GM12878 (cell line): ENCODE measurements around the gene PSMD13. TPM values are rescaled to one million over a fixed set of nuclear protein-coding genes. Genes with fewer than 3 reads are reported as not detected.

Experiments
- ATAC-seq: fragments of 200-7000 bp; cut with Tn5 transposase; 3 replicates; pipeline ENCODE4 v1.9.1; 2020; ENCODE audit warnings: mild to moderate bottlenecking, moderate library complexity
- BruUV-seq: library from RNA; stranded (reverse); fragments of 400-500 nt; replicated peaks from 2 replicates; lab custom pipeline; 2021; lab: Mats Ljungman, UMichigan
- CTCF ChIA-PET: fragments of 300-600 bp; sonication (Branson Sonifier 250); formaldehyde crosslinking; extraction: SDS; loops from one replicate; lab custom pipeline; 2021; ENCODE audit warnings: inconsistent platforms; lab: Yijun Ruan, JAX
- POLR2A ChIA-PET: fragments of 350-600 bp; formaldehyde crosslinking; extraction: SDS; loops from one replicate; lab custom pipeline; 2021; ENCODE audit warnings: inconsistent platforms; lab: Charles Lee
- RAD21 ChIA-PET: fragments of 300-600 bp; sonication (Branson Sonifier 250); formaldehyde crosslinking; loops from one replicate; lab custom pipeline; 2023; ENCODE audit warnings: antibody characterized with exemption; ENCODE audit not compliant: unreplicated experiment; lab: Charles Lee
- SMC1A ChIA-PET: fragments of 300-600 bp; sonication (Branson Sonifier 250); formaldehyde crosslinking; loops from one replicate; lab custom pipeline; 2023; ENCODE audit not compliant: unreplicated experiment, uncharacterized antibody; lab: Charles Lee
- DNase-seq: peaks from one replicate; pipeline ENCODE4 v3.0.0-alpha.2; 2011; ENCODE audit warnings: low read depth, low spot score
- FAIRE-seq: peaks from 3 replicates; lab custom pipeline; 2011; peaks lifted over from hg19 to GRCh38; lab: Jason Lieb, UNC
- H2AFZ ChIP-seq: 2 replicates; pipeline ENCODE4 v1.6.0; 2011; ENCODE audit warnings: low read depth, low read length, control low read depth; ENCODE audit not compliant: control insufficient read depth
- H3K27ac ChIP-seq: 2 replicates; pipeline ENCODE4 v1.5.1; 2011; ENCODE audit warnings: control low read depth; ENCODE audit not compliant: control insufficient read depth, insufficient read depth
- H3K27me3 ChIP-seq, 2 experiments: replicated peaks in 1 of 2; 2 replicates each; pipeline versions ENCODE4 v1.6.0 to v1.6.1; 2011; ENCODE audit warnings: low read length in 1 of 2; ENCODE audit not compliant: control insufficient read depth in 2 of 2, insufficient read depth in 2 of 2
- H3K36me3 ChIP-seq, 2 experiments: 2 replicates each; pipeline ENCODE4 v1.5.1; 2011; ENCODE audit warnings: low read length in 1 of 2; ENCODE audit not compliant: control insufficient read depth in 2 of 2, insufficient read depth in 2 of 2
- H3K4me1 ChIP-seq: 2 replicates; pipeline ENCODE4 v1.6.1; 2011; ENCODE audit warnings: mild to moderate bottlenecking, low read length, moderate library complexity, mixed read lengths; ENCODE audit not compliant: control insufficient read depth, insufficient read depth
- H3K4me2 ChIP-seq: 2 replicates; pipeline ENCODE4 v1.6.0; 2011; ENCODE audit warnings: control low read depth; ENCODE audit not compliant: control insufficient read depth, insufficient read depth
- H3K4me3 ChIP-seq: fragments of 200-600 bp; sonication (generic); 2 replicates; pipeline ENCODE4 v1.5.1; 2016
- H3K79me2 ChIP-seq: 2 replicates; pipeline ENCODE4 v1.6.0; 2011; ENCODE audit warnings: low read length; ENCODE audit not compliant: control insufficient read depth, insufficient read depth
- H3K9ac ChIP-seq: 2 replicates; pipeline ENCODE4 v1.8.0; 2011; ENCODE audit warnings: low read length, control low read depth, mixed read lengths; ENCODE audit not compliant: control insufficient read depth, insufficient read depth
- H3K9me3 ChIP-seq: replicated peaks from 3 replicates; pipeline ENCODE4 v1.5.1; 2011; ENCODE audit warnings: mild to moderate bottlenecking, low read length; ENCODE audit not compliant: control insufficient read depth, insufficient read depth
- H4K20me1 ChIP-seq: 2 replicates; pipeline ENCODE4 v1.6.0; 2011; ENCODE audit not compliant: control insufficient read depth, insufficient read depth
- ATF2 ChIP-seq: IDR thresholded peaks from 2 replicates; pipeline ENCODE4 v1.6.1; 2012; ENCODE audit warnings: low read length, inconsistent platforms
- CEBPZ ChIP-seq: fragments of 150-350 bp; IDR thresholded peaks from 2 replicates; pipeline ENCODE4 v1.6.1; 2016; ENCODE audit warnings: low read depth, low read length
- HDAC6 ChIP-seq: fragments of 200-600 bp; sonication (generic); IDR thresholded peaks from one replicate; pipeline ENCODE4 v1.8.0; 2017; ENCODE audit warnings: antibody characterized with exemption; ENCODE audit not compliant: unreplicated experiment
- HSF1 ChIP-seq: fragments of 150-350 bp; IDR thresholded peaks from 2 replicates; pipeline ENCODE4 v1.6.1; 2014; ENCODE audit warnings: mild to moderate bottlenecking, low read depth, low read length
- IRF3 ChIP-seq: fragments of 450-650 bp; IDR thresholded peaks from 2 replicates; pipeline ENCODE4 v1.6.1; 2014; ENCODE audit warnings: mild to moderate bottlenecking
- POLR2A ChIP-seq: IDR thresholded peaks from 2 replicates; pipeline ENCODE4 v1.6.1; 2011; ENCODE audit warnings: low read depth, mild to moderate bottlenecking, low read length
- POLR2AphosphoS5 ChIP-seq: IDR thresholded peaks from 2 replicates; pipeline ENCODE4 v1.6.1; 2011; ENCODE audit warnings: mild to moderate bottlenecking, low read length, inconsistent platforms
- RFX5 ChIP-seq: IDR thresholded peaks from 2 replicates; pipeline ENCODE4 v1.6.1; 2011; ENCODE audit warnings: low read depth, low read length, improper control_type of control experiment
- RUNX3 ChIP-seq: IDR thresholded peaks from 2 replicates; pipeline ENCODE4 v1.6.1; 2012; ENCODE audit warnings: low read length, inconsistent platforms
- WGBS: methylation state at CpG from one replicate; pipeline ENCODE4 v1.1.6; 2016; ENCODE audit warnings: low lambda C conversion rate; ENCODE audit not compliant: insufficient replicate concordance, insufficient coverage; ENCODE audit errors: missing lambda C conversion rate; 5-methylcytosine and 5-hydroxymethylcytosine counted together
- in situ Hi-C: fragments of 300-500 bp; cut with MboI; formaldehyde crosslinking; loops from 9 replicates; pipeline ENCODE4 v1.14.3; 2018; ENCODE audit warnings: mixed read lengths
- intact Hi-C: fragments of 100-400 bp; cut with micrococcal nuclease; formaldehyde crosslinking; loops from one replicate; pipeline ENCODE4 v1.14.2; 2022; ENCODE audit not compliant: unreplicated experiment
- polyA plus RNA-seq, 11 experiments: library from polyadenylated mRNA; depleted of rRNA in 4 of 11; unstranded in 6 of 11; stranded (reverse) in 5 of 11; fragments of >200 nt; fragmentation: Nextera tagmentation in 4 of 11; fragmentation: Illumina TruSeq in 1 of 11; extraction: Ambion mirVana in 4 of 11; extraction: Trizol in 1 of 11; gene quantifications; 1 replicate in 1 of 11; 2 replicates in 10 of 11; pipeline versions ENCODE4 v1.2.1 to v1.2.3, GENCODE V29; 2011 to 2016; ENCODE audit warnings: inconsistent platforms in 2 of 11, missing spikeins in 2 of 11, low read depth in 1 of 11
- total RNA-seq, 4 experiments: library from RNA; depleted of rRNA in 3 of 4; stranded (reverse); fragments of >200 nt in 3 of 4; fragmentation: Illumina TruSeq in 1 of 4; extraction: Trizol in 1 of 4; gene quantifications; 2 replicates each; pipeline versions ENCODE4 v1.2.1 to v1.2.3, GENCODE V29; 2013 to 2021

PSMD13 gene
- total and polyA plus RNA-seq, 10 of the 15 experiments (the other 5 are each of a cell fraction or from before 2014, with no cell fraction given), result 141 to 303 (median 177) TPM

GRCh38 chr11:297051-297585 lies 60.3 kb downstream of the PSMD13 start (continued):
- TF ChIP-seq HSF1 (no peak), ATF2 (no peak)
- TF ChIP-seq, all 136 proteins: peak for 0

- DNase-seq (no peak), ATAC-seq (peak; percentile 64), FAIRE-seq (no peak)
- H3K27ac ChIP-seq, result no peak overlapping the region
- no peak overlapping the region for H3K4me3 ChIP-seq
- no peaks in the 10 kb centered on the region for H4K20me1 ChIP-seq
- H3K9me3 ChIP-seq, result no peaks in the 10 kb centered on the region
- ChIA-PET POLR2A (no interaction called here), CTCF (no interaction called here), RAD21 (no interaction called here), SMC1A (no interaction called here)
- H3K9ac ChIP-seq, result no peak overlapping the region
- no peak overlapping the region for H3K4me2 ChIP-seq
- H3K36me3 ChIP-seq, result no peaks in the 10 kb centered on the region
- intact Hi-C loops (no loop called here), in situ Hi-C loops (no loop called here)
- H3K4me1 ChIP-seq, result peaks cover 3% of the 10 kb centered on the region
- no peak overlapping the region for H2AFZ ChIP-seq
- TF ChIP-seq RFX5, result no peak
- TF ChIP-seq HDAC6, result no peak
- TF ChIP-seq IRF3, result no peak
- TF ChIP-seq POLR2A, result peak; percentile 36
- no peak for TF ChIP-seq CEBPZ
- peak; percentile 57 for TF ChIP-seq RUNX3
- no peak for TF ChIP-seq POLR2AphosphoS5
- 8% methylated on average over 24 of the region's 26 CpGs for WGBS
- BruUV-seq, result no TSS peak
- no peaks in the 10 kb centered on the region; a peak in 1 of 4 replicates for H3K27me3 ChIP-seq
- H3K79me2 ChIP-seq, result no peaks in the 10 kb centered on the region
Observed at GRCh38 chr11:297586-298405, 61.0 kb downstream of the PSMD13 start.
